Measurements from ENCODE around the gene UBE2D2. TPM values are rescaled to one million over a fixed set of nuclear protein-coding genes. Genes with fewer than 3 reads are reported as not detected.
"Not testable (repeated sequence)": the region's sequence is repeated elsewhere in the genome, so short reads cannot be mapped to it uniquely, and the experiment has no call there.

The UBE2D2 gene
- total RNA-seq, 1 donor from 2014 or later, result 127 TPM

DNA sequence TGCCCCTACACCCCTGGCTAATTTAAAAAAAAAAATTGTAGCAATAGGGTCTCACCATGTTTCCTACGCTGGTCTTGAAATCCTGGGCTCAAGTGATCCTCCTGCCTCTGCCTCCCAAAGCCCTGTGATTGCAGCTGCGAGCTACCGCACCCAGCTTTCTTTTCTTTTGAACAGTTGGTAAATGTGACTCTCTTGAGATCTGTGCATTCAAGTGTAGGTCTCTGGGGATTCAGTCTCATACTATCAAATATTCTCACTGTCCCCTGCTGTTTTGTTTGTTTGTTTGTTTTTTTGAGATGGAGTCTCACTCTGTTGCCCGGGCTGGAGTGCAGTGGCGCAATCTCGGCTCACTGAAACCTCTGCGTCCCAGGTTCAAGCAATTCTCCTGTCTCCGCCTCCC, 44.7 kb downstream of the UBE2D2 start:
- Mint-ChIP-seq H3K36me3 (ENCODE audit: unreplicated experiment) (peaks cover 21% of the 10 kb centered on the region), H3K27me3 (ENCODE audit: unreplicated experiment) (no peaks in the 10 kb centered on the region), H3K27ac (ENCODE audit: unreplicated experiment) (peak overlapping the region; percentile 27), H3K9me3 (ENCODE audit: unreplicated experiment) (no peaks in the 10 kb centered on the region), H3K4me1 (ENCODE audit: unreplicated experiment) (peaks cover 6% of the 10 kb centered on the region), H3K4me3 (ENCODE audit: unreplicated experiment) (no peak overlapping the region)
- DNase-seq (ENCODE audit: extremely low spot score, unreplicated experiment), result no peak
- TF ChIP-seq, protein P1, sequence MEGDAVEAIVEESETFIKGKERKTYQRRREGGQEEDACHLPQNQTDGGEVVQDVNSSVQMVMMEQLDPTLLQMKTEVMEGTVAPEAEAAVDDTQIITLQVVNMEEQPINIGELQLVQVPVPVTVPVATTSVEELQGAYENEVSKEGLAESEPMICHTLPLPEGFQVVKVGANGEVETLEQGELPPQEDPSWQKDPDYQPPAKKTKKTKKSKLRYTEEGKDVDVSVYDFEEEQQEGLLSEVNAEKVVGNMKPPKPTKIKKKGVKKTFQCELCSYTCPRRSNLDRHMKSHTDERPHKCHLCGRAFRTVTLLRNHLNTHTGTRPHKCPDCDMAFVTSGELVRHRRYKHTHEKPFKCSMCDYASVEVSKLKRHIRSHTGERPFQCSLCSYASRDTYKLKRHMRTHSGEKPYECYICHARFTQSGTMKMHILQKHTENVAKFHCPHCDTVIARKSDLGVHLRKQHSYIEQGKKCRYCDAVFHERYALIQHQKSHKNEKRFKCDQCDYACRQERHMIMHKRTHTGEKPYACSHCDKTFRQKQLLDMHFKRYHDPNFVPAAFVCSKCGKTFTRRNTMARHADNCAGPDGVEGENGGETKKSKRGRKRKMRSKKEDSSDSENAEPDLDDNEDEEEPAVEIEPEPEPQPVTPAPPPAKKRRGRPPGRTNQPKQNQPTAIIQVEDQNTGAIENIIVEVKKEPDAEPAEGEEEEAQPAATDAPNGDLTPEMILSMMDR (IDR thresholded peaks at IDR 0.05), result no peak

DNA sequence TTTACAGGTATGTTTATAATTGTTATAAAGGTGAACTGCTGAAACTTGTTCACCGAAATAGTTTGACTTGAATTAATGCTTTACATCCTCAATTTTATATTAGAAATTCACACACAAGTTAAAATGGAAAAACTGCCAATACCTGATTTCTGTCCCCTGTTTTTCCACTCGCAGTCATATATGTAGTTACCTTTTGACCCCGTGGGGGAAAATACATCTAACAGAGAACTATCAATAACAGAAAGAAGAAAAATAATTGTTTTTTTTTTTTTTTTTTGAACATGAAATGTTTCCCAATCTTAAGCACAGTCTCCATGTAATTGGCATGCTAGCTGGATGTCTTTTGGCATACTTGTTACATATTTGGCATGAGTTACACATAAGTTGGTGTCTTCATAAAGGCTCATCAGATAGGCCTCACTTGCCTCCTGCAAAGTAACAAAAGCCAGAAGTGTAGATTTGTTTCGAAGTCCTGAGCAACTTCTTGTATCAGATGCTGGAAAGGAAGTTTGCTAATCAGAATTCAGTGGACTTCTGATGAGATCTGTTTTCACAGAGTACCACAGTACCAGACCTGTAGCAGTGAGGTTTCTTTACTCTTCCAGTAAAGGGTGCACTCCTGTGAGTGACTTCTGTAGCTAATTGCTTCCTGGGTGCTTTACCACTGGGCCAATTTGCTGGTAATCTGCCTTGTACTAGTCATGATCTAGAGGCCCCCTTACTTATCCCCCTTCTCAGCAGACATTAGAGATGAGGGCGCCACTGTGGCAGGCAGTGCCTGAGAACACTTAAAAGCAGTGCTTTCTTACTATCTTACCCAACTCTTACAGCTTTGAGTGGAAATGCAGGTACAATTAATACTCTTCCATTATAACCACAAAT, 50.8 kb downstream of the UBE2D2 start:
- H3K4me1 Mint-ChIP-seq (ENCODE audit: unreplicated experiment), result peaks cover 6% of the 10 kb centered on the region
- no peak for DNase-seq (ENCODE audit: extremely low spot score, unreplicated experiment)
- H3K36me3 Mint-ChIP-seq (ENCODE audit: unreplicated experiment), result peaks cover 20% of the 10 kb centered on the region
- TF ChIP-seq, protein P1 (IDR thresholded peaks at IDR 0.05), result no peak
- H3K27ac Mint-ChIP-seq (ENCODE audit: unreplicated experiment), result no peak overlapping the region
- no peaks in the 10 kb centered on the region for H3K27me3 Mint-ChIP-seq (ENCODE audit: unreplicated experiment)
- no peak overlapping the region for H3K4me3 Mint-ChIP-seq (ENCODE audit: unreplicated experiment)
- H3K9me3 Mint-ChIP-seq (ENCODE audit: unreplicated experiment), result no peaks in the 10 kb centered on the region

DNA sequence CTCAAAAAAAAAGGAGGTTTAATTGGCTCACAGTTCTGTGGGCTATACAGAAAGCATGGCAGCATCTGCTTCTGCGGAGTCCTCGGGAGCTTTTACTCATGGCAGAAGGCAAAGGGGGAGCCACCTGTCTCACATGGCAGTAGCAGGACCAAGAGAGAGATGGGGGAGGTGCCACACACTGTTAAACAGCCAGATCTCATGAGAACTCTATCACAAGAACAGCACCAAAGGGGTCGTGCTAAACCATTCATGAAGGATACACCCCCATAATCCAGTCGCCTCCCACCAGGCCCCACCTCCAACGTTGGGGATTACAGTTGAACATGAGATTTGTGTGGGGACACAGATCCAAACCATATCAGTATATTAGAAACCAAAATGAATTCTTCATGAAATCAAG, 58.7 kb downstream of the UBE2D2 start:
- TF ChIP-seq, protein P1 (IDR thresholded peaks at IDR 0.05), result no peak
- Mint-ChIP-seq H3K36me3 (ENCODE audit: unreplicated experiment) (peaks cover 38% of the 10 kb centered on the region), H3K4me1 (ENCODE audit: unreplicated experiment) (peaks cover 2% of the 10 kb centered on the region), H3K27me3 (ENCODE audit: unreplicated experiment) (no peaks in the 10 kb centered on the region), H3K9me3 (ENCODE audit: unreplicated experiment) (no peaks in the 10 kb centered on the region), H3K4me3 (ENCODE audit: unreplicated experiment) (no peak overlapping the region), H3K27ac (ENCODE audit: unreplicated experiment) (no peak overlapping the region)
- no peak for DNase-seq (ENCODE audit: extremely low spot score, unreplicated experiment)

DNA sequence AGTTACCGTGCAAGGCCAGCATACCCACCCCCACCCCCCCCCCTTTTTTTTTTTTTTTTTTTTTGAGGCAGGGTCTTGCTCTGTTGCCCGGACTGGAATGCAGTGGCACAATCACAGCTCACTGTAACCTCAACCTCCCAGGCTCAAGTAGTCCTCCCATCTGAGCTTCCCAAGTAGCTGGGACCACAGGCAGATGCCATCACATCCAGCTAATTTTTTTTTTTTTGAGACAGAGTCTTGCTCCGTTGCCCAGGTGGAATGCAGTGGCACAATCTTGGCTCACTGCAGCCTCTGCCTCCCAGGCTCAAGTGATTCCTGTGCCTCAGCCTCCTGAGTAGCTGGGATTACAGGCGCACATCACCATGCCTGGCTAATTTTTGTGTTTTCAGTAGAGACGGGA, 64.3 kb downstream of the UBE2D2 start:
- H3K4me1 Mint-ChIP-seq (ENCODE audit: unreplicated experiment); DNase-seq (ENCODE audit: extremely low spot score, unreplicated experiment); H3K4me3 Mint-ChIP-seq (ENCODE audit: unreplicated experiment); H3K9me3 Mint-ChIP-seq (ENCODE audit: unreplicated experiment); H3K27ac Mint-ChIP-seq (ENCODE audit: unreplicated experiment); H3K27me3 Mint-ChIP-seq (ENCODE audit: unreplicated experiment): not testable (repeated sequence)
- peaks cover 37% of the 10 kb centered on the region for H3K36me3 Mint-ChIP-seq (ENCODE audit: unreplicated experiment)

DNA sequence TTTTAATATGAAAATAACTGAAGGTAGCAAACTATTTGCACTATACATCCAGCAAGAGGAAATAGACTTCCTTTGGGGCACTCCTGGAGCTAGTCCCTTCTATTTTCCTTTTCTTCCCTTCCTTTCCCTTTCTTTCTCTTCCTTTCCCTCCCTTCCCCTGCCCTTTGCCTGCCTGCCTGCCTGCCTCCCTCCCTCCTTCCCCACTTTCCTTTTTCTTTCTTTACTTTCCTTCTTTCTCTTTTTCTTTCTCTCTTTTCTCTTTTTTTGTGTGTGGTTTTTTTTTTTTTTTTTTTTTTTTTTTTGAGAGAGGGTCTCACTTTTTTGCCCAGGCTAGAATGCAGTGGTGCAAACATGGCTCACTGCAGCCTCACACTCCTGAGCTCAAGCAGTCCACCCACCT, 69.7 kb downstream of the UBE2D2 start:
- Mint-ChIP-seq H3K9me3 (ENCODE audit: unreplicated experiment) (no peaks in the 10 kb centered on the region), H3K27ac (ENCODE audit: unreplicated experiment) (no peak overlapping the region), H3K4me3 (ENCODE audit: unreplicated experiment) (no peak overlapping the region), H3K27me3 (ENCODE audit: unreplicated experiment) (no peaks in the 10 kb centered on the region), H3K4me1 (ENCODE audit: unreplicated experiment) (peaks cover 20% of the 10 kb centered on the region), H3K36me3 (ENCODE audit: unreplicated experiment) (peaks cover 18% of the 10 kb centered on the region)
- TF ChIP-seq, protein P1 (IDR thresholded peaks at IDR 0.05), result no peak
- DNase-seq (ENCODE audit: extremely low spot score, unreplicated experiment), result no peak
